ENCODE results near the gene CHSY1. TPM values are rescaled to one million over a fixed set of nuclear protein-coding genes. Genes with fewer than 3 reads are reported as not detected.

Gene CHSY1
- total and polyA plus RNA-seq, 2 of the 4 experiments (the other 2 are of a cell fraction) = 40.9 to 53.2 TPM

DNA sequence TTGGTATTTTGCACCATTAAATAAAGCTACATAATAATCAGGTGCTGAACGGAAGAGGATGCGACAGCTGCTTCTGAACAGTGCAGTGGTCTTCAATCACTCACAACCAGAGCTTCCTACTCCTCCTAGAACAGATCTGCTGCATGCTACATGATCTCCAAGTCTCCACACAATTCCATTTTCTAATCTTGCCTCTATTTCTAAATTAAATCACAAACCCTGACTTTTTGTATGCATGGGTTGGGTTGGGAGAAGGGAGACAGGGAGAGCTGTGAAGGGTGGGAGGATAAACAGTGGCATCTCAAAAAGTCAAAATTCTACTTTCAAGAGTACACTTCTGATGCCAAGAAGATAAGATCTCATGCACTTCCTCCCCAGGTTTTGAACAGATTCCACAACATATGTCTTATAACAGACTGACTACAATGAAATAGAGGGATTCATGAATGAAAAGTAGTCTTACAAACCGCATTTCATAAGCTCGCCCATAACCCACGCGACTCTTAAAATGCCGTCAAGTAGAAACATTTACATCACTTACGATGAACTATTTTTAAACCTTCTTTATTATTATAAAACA is 57.2 kb downstream of the CHSY1 start:
- Histone ChIP-seq H2AK5ac (ENCODE audit: low read depth, low read length) (peak overlapping the region; percentile 18; the same call in 1 of the 2 replicates), H3K14ac (replicated peaks; ENCODE audit: low read depth, low read length) (no peak overlapping the region; the same call in 1 of the 2 replicates), H3K56ac (ENCODE audit: extremely low read depth, insufficient read depth, low read length) (no peak overlapping the region), H3K79me1 (ENCODE audit: low read depth in 1 of 2, low read length in 2 of 2) (peaks cover 3 to 74% of the 10 kb centered on the region in 2 experiments; a peak in 3 of 4 replicates), H4K5ac (ENCODE audit: low read depth, low read length) (peak overlapping the region; percentile 57), H3K18ac (ENCODE audit: low read depth, low read length) (no peak overlapping the region), H3K36me3 (ENCODE audit: control insufficient read depth, insufficient read depth, low read length) (peaks cover 4% of the 10 kb centered on the region), H2AFZ (replicated peaks; ENCODE audit: low read length, poor library complexity) (no peak overlapping the region), H3K23ac (ENCODE audit: low read depth, low read length) (peak overlapping the region; percentile 53; the same call in 1 of the 2 replicates), H2AK9ac (replicated peaks; ENCODE audit: low read depth, low read length, poor library complexity) (no peak overlapping the region), H4K20me1 (ENCODE audit: insufficient read depth, low read length) (peaks cover 29% of the 10 kb centered on the region), H3K27me3 (ENCODE audit: control insufficient read depth, insufficient read depth, low read length) (no peaks in the 10 kb centered on the region), H2BK5ac (ENCODE audit: low read depth, low read length, poor library complexity, severe bottlenecking) (peak overlapping the region; percentile 10), H3K4me1 (ENCODE audit: control insufficient read depth, insufficient read depth, low read length) (peaks cover 49% of the 10 kb centered on the region), H3K9me3 (ENCODE audit: control insufficient read depth, insufficient read depth, low read length) (no peaks in the 10 kb centered on the region), H2BK20ac (ENCODE audit: low read depth, low read length) (no peak overlapping the region), H2BK120ac (ENCODE audit: low read depth, low read length) (no peak overlapping the region), H3K4me2 (ENCODE audit: low read depth, low read length) (no peak overlapping the region), H3K9ac (ENCODE audit: low read depth, low read length) (no peak overlapping the region), H3K9me1 (ENCODE audit: insufficient read depth, low read length) (peaks cover 42% of the 10 kb centered on the region), H3K27ac (ENCODE audit: insufficient read depth, low read length) (no peak overlapping the region), H3K4me3 (ENCODE audit: insufficient read depth, low read depth, low read length) (no peak overlapping the region), H2BK15ac (ENCODE audit: low read depth, low read length) (no peak overlapping the region), H4K8ac (ENCODE audit: low read depth in 2 of 2, low read length in 2 of 2) (peak overlapping the region in 1 of 2 experiments; percentile 20; a peak in 2 of 4 replicates), H3K4ac (ENCODE audit: low read depth, low read length) (peak overlapping the region; percentile 25; the same call in 1 of the 2 replicates), H4K91ac (ENCODE audit: insufficient read depth, low read depth, low read length) (no peak overlapping the region)
- in situ Hi-C loops (cut with MboI; ENCODE audit: low sequenced_read_pairs) (no loop called here), intact Hi-C loops (cut with micrococcal nuclease) (no loop called here), dilution Hi-C loops (cut with HindIII; ENCODE audit: low sequenced_read_pairs, unreplicated experiment) (no loop called here)
- ChIA-PET POLR2A (ENCODE audit: unreplicated experiment) (no interaction called here), CTCF (interaction anchor here (0.7 kb wide), 1 partner anchor 45 kb away, joined by 3 read pairs; no protein-coding TSS in a partner anchor)
- DNase-seq (no peak), ATAC-seq (ENCODE audit: low read depth) (no peak)
- WGBS, 2 experiments (ENCODE audit: extremely low coverage in 2 of 2, insufficient read length in 1 of 2) = 50 to 100% methylated on average over 1 to 3 of the region's 8 CpGs
- TF ChIP-seq SMC3 (IDR thresholded peaks at IDR 0.05; ENCODE audit: low read depth, low read length) (no peak), MAZ (IDR thresholded peaks at IDR 0.05; ENCODE audit: borderline replicate concordance, low read depth, low read length) (no peak), CTCF (conservative IDR thresholded peaks at IDR 0.05; ENCODE audit: low read depth, low read length) (no peak), CEBPB (IDR thresholded peaks at IDR 0.05; ENCODE audit: low read depth, low read length) (no peak), MXI1 (IDR thresholded peaks at IDR 0.05; ENCODE audit: borderline replicate concordance, low read depth, low read length) (no peak), CHD1 (IDR thresholded peaks at IDR 0.05; ENCODE audit: low read depth, low read length) (no peak), RAD21 (IDR thresholded peaks at IDR 0.05; ENCODE audit: low read length) (no peak), USF2 (IDR thresholded peaks at IDR 0.05; ENCODE audit: low read depth, low read length) (no peak), MAFK (IDR thresholded peaks at IDR 0.05; ENCODE audit: low read depth, low read length) (no peak), NFE2L2 (IDR thresholded peaks at IDR 0.05; ENCODE audit: low read depth, low read length) (no peak), BHLHE40 (IDR thresholded peaks at IDR 0.05; ENCODE audit: low read depth, low read length) (no peak), RCOR1 (IDR thresholded peaks at IDR 0.05; ENCODE audit: insufficient replicate concordance, low read length) (no peak), POLR2A (IDR thresholded peaks at IDR 0.05; ENCODE audit: low read depth, low read length) (no peak)
- TF ChIP-seq, protein P1, sequence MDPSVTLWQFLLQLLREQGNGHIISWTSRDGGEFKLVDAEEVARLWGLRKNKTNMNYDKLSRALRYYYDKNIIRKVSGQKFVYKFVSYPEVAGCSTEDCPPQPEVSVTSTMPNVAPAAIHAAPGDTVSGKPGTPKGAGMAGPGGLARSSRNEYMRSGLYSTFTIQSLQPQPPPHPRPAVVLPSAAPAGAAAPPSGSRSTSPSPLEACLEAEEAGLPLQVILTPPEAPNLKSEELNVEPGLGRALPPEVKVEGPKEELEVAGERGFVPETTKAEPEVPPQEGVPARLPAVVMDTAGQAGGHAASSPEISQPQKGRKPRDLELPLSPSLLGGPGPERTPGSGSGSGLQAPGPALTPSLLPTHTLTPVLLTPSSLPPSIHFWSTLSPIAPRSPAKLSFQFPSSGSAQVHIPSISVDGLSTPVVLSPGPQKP (IDR thresholded peaks at IDR 0.05; ENCODE audit: borderline replicate concordance, low read depth, low read length) = no peak
- no TSS peak for BruUV-seq (replicated peaks)
